Measurements from ENCODE around the gene FBXO21.
"Not testable (repeated sequence)": the region's sequence is repeated elsewhere in the genome, so short reads cannot be mapped to it uniquely, and the experiment has no call there.

The FBXO21 gene

DNA sequence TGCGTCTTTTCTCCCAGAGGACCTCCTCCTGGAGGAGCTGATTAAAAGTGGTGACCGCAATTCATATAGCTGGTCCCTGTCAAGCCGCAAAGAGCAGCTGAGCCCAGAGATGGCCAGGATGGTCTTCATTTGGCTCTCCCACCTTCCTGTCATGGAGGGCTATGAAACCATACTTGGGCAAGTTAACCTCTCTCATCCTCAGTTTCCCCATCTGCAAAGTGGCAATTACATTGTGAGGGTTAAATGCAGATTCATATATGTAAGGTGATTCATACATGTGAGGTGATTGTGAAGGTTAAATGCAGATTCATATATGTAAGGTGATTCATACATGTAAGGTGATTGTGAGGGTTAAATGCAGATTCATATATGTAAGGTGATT is 87.5 kb downstream of the FBXO21 start:
- DNase-seq: no peak

DNA sequence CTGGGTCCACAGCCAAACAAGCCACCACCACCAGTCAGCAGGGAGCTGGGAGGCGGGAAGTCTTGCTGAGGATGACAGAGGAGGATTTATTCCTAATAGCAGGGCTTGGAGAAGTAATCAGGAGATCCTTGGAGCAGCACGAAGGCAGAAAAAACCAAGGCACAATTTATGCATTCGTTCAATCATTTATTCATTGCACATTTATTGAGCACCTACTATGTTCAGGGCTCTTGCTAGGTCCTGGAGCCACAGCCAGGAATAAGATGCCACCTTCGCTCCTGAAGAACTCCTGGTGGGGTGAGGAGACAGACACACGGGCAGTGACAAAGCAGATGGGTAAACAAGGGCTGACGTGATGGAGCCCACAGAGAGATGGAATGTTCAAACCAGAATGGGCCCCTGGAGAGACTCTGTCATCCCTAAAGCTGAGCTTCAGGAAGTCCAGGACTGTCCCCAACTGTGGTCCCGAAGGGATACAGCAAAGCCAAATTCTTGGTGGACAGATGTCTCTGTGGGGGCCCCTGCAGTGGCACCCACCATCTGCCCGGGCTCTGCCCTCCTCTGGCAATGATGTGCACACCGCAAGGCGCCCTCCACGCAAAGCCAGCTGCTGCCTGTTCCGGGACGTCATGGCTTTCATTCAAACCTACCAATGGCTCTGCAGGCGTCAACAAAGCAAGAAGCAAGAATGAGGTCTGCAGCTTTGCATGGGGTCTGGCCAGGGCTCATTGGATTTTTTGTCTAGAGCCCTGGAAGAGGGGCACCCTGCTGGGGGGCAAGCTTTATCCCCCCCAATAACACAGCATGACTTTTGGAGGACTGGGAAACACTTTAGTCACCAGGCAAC is 88.1 kb downstream of the FBXO21 start:
- no peak for DNase-seq

GRCh38 chr12:117100851-117101673 is 89.2 kb downstream of the FBXO21 start:
- no peak for DNase-seq

DNA sequence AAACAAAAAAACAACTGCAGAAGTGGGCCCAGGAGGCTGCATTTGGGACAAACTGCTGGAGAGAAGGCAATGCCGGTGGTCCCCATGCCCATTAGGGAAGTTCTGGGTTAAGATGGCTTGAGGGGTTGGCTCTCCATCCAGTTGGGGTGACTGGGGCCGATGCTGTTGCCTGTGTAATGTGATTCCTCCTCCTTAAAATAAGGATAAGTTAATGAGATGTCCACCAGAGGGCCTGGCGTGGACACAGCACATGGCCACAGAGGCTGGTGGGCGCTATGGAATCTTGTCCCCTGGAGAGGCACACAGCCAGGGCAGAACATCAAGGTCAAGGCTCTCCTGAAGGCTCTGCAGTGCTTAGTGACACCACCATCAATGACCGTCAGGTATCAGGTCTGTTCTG is 90.0 kb downstream of the FBXO21 start:
- no peak for DNase-seq

DNA sequence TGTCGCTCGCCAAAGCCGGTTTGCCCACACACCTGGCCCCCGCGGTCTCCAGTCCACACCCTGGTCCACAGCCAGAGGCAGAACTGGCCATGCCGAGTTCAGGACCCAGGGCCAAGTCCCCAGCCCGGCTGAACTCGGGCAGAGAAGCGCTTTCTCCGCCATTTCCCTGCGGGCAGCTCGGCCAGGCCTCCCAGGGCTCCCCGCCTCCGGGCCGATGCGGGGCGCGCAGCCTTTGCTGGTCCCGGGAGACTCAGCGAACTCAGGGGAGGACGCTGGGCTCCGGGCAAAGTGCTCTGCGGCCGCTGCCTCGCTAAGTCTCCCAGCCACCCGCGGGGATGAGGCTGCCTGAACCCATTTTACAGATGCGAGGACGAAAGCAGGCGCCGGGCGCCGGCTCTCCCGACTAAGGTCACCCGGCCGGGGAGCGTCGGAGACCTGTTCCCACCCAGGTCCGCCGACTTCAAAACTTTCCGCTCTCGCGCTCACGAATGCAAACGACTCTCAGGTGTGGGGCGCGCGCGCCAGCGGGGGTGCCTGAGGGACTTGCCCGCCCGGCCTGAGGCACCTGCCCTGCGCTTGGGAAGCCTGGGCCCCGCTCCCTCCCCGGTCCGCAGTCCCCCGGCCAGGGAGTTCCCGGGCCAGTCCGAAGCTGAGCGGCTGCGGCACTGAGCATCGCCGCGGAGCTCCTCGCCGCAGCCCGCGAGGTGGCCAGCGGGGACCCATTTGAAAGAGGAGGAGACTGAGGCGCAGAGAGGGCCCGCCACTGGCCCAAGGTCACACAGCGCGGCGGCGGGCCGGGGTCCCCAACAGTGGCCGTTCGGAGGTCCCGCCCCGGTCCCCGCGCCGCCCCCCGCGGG is 91.7 kb downstream of the FBXO21 start:
- DNase-seq: peak in 3 of 5 experiments; percentile 15 to 66 (median 19)

DNA sequence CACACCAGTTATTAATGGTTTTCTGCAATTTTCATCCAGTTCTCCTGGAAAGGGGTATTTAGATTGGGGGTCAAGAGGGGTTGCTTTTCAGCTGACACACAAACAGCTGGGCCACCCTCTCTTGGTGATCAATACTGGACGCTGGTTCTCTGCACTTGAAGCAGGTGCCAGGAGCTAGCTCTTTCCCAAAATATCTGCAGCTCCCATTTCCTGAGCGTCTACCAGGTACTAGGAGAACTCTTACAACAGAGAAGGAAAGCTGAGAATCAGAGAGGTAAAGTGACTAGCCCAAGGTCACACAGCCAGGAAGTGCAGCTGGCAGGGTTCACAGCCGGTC is 92.3 kb downstream of the FBXO21 start:
- peak in 1 of 5 experiments; percentile 18 for DNase-seq

GRCh38 chr12:117097159-117097558 is 93.1 kb downstream of the FBXO21 start:
- no peak for DNase-seq

- DNase-seq: no peak
Observed at GRCh38 chr12:117096501-117097042, 93.7 kb downstream of the FBXO21 start.

DNA sequence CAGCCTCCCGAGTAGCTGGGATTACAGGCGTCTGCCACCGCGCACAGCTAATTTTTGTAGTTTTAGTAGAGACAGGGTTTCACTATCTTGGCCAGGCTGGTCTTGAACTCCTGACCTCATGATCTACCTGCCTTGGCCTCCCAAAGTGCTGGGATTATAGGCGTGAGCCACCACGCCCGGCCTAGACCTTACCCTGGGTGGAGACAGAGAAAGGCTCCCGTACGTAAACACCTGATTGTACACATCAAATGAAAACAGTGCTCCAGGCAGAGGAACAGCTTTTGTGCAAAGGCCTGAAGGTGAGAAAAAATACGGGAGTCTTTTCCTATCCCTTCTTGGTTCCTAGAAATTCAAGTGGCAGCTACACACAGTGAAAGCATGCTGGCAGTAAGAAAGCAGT is 95.1 kb downstream of the FBXO21 start:
- not testable (repeated sequence) for DNase-seq

DNA sequence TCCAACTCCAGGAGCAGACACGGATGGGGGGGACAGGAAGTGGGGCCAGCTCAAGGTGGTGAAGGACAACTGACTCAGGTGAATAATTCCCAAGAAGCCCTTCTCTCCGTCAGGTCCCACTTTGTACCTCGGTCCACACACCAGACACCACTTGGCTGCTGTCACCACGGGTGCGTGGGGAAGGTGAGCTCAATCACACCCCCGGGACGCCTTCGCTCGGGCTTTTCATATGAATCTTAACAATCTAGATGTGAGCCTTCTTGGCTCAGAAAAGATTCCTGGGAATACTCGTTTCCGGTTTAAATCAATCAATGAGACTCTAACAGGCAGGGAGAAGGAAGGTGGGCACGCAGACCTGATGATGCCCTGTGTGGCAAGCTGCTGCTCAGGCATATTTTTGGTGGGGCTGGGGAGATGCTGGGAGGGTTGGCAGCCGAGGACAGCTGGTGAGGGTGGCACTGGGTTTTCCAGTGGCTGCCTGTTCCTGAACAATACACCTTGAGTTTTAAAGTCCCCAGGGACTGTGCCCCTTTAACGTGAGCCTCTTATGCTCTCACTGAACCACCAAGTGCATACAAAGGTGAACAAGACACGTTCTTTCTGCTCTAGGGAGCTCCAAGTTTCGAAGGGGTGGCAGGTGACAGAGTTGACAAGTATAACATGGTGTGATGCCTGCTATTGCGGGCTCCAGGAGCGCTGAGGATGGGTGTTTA is 96.2 kb downstream of the FBXO21 start:
- no peak for DNase-seq

DNA sequence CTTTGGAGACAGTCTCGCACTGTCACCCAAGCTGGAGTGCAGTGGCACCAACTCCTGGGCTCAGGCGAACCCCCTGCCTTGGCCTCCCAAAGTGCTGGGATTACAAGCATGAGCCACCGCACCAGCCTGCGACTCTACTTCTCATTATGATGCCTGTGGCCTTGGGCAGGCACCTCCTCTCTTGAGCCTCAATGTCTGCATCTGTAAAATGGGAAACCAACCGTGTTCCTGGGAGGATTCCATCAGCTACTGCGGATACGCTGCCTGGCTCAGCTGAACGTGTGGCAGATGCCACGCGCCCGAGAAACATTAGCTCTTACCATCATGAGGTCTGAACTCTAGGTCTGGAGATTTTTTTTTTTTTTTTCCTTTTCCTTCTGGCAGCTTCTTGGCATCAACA is 96.8 kb downstream of the FBXO21 start:
- no peak for DNase-seq

- no peak for DNase-seq
Observed at GRCh38 chr12:117092886-117093285, 97.4 kb downstream of the FBXO21 start.

DNA sequence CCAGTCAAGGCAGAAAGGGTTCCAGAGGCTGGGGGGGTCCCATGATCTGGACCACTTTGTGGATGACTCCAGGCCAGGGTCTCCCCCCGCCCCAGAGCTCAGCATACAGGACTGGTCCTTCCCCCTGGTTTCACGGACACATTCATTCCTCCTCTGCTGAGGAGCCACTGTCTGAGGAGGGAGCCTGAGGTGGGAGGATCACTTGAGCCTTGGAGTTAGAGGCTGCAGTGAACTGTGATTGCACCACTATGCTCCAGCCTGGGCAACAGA is 97.8 kb downstream of the FBXO21 start:
- DNase-seq: no peak

Data from T-helper 2 cell (primary cell).